ENCODE data around the gene ADGRV1.
"Not testable (repeated sequence)": the region's sequence is repeated elsewhere in the genome, so short reads cannot be mapped to it uniquely, and the experiment has no call there.

GRCh38 chr5:90924222-90924621 lies 365.6 kb downstream of the ADGRV1 start:
- TF ChIP-seq POLR2AphosphoS5 (IDR thresholded peaks at IDR 0.05; ENCODE audit: low read depth, low read length); POLR2A (IDR thresholded peaks at IDR 0.05; ENCODE audit: low read depth, low read length); TAF1 (IDR thresholded peaks at IDR 0.05; ENCODE audit: borderline replicate concordance, low read depth, low read length): not testable (repeated sequence)
